NCI-H2081 treated with DMSO at 0.1 percent for 48 hours (cell line): ENCODE measurements around the gene CAMK1D.
"Not testable (repeated sequence)": the region's sequence is repeated elsewhere in the genome, so short reads cannot be mapped to it uniquely, and the experiment has no call there.

Source experiments
- DNase-seq: peaks from one replicate; lab custom pipeline; 2025; lab: John Stamatoyannopoulos, UW

CAMK1D gene

DNA sequence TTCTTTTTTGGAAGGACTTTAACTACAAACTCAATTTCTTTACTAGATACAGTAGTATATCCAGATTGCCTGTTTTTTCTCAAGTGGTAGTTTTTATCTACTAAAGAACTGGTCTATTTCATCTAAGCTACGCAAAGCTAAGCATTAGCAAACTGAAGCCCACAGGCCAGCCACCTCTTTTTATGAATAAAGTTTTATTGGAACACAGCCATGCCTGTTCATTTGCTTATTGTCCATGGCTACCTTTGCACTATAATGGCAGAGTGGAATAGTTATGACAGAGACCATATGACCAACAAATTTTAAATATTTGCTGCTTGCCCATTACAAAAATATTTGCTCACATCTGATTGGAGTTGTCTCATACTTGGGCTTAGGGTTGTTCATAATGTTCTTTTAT, 168.7 kb downstream of the CAMK1D start:
- no peak for DNase-seq

DNA sequence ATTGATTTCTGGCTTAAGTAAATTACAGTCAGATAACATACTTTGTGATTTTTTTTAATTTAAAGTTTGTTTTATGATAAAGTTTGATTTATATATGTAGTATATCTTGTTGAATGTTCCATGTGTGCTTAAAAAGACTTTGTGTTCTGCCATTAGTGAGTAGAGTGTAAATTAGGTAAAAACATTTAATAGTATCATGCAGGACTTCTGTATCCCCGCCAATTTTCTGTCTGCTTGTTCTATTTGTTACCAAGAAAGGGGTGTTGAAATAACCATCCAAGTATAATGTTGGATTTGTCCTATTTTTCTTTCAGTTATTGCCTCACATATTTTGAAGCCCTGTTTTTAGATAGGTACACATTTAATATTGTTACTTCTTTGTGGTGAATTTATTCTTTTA, 172.1 kb downstream of the CAMK1D start:
- no peak for DNase-seq

DNA sequence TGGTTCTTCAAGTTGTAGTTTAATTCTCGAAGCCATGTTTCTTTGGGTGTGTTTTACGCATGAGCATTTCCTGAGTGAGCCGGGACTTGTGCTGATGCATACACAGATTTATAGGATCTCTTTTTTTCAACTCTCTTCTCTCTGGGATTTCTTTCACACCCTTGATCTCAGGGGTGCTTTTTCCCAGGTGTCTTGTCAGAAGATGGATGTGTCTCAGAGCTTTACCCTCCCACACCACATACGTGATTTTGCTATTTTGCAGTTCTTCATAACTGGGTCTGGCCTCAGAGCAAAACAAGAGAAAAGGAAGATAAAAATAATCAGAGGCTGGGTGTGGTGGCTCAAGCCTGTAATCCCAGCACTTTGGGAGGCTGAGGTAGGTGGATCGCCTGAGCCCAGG, 177.0 kb downstream of the CAMK1D start:
- DNase-seq, result no peak

DNA sequence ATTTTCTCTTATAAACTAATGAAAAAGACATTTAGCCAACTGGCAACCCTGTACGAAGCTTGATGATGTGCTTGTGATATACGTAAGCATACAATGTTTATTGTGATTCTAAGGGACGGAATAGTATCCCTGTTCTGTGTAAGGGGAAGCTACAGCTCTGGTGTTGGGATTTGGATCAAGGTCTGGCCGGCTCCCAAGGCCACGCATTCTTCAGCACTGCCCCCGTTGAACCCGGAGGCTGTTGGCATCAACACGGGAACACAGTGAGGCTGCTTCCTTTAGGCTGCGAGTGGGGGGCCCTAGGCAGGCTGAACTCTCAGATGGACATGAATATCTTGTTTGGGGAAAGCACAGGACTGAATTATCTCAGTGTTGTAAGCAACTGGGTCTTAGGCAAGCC, 180.6 kb downstream of the CAMK1D start:
- DNase-seq, result no peak

DNA sequence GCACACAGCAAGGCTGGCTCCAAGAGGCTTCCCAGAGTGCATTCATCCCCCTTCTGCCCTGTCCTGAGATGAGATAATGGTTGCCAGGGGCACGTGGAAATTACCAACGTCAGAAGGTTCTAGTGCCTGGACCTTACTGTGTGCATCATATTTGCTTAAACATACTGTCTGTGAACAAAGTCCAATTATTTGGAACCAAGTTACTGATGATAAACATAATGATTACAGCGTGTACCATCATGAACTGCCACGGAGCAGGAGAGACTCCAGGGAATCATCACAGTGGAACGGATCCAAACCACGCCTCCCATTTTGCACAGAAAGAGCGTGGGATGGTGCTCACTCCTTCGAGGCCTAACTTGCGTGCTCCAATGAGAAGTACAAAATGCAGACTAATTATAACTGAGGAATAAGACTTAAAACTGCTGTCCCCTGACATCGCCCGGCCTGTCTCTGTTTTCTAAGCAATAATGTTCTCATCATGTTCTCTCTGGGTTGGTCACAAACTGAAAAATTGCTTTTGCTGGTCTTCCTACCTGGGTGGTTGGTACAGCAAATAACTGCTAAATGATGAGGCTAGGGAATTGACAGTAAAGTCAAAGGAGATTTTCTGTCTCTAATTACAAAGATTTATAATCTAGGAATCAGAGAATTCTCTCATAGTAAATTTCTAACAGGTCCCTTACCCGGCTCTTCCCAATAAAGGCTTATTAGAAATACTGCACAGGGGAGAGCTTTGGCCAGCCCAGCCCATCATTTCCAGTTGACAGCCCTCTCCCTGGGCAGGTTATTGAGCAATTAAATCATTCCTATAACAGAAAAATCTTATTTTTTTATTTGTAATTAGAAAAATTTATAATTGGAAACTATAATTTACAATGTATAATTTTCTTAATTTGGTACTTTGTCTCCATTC, 182.2 kb downstream of the CAMK1D start:
- DNase-seq, result no peak

DNA sequence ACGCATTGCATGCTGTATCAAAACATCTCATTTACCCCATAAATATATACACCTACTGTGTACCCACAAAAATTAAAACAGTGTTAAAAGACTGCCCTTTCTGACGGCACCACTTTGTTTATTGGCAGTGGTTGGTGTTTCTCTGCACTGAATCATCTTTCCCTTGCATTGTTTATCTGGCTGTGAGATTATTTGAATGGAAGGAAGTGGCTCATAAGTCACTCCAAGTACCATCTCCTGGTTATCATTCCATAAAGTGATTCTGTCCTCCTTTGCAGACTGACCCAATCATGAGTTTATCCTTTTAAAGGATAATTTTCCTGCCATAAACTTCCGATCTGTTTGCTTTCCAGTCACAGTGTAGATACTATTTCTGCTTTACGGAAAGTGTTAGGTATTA, 183.8 kb downstream of the CAMK1D start:
- DNase-seq, result no peak

DNA sequence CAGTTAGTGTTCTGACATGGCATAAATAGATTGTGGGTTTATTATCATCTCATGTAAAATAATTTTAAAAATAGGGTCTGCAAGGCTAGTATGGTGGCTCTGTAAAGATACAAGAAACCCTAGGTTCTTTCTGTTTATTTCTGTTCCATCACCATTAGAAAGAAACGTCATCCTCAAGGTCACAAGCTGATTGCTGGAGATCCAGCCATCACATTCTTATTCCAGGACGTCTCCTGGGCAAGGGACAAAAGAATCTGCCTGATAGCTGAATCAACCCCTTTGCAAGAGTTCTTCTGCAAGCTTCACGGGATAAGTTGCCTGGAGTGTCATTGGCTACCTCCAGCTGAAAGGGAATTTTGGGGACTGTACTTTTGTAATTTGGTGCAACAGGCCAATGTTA, 184.4 kb downstream of the CAMK1D start:
- DNase-seq, result no peak

DNA sequence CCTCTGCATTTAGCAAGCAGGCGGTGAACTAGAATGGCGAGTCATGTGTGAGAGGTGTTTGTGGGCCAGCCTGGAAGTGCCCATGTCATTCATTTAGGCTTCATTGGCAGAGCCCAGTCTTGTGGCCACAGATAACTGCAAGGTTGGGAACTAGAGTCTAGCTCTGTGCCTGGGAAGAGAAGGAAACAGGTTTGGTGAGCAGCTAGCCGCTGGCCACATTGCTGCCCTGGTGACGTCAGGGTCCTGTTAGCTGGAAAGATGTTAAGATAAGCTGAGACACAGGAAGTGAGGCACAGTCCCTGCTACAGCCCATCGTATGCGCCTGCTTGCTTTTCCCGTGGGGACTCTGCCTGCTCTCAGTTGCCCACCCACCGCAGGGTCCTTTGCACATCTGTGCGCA, 185.5 kb downstream of the CAMK1D start:
- no peak for DNase-seq

DNA sequence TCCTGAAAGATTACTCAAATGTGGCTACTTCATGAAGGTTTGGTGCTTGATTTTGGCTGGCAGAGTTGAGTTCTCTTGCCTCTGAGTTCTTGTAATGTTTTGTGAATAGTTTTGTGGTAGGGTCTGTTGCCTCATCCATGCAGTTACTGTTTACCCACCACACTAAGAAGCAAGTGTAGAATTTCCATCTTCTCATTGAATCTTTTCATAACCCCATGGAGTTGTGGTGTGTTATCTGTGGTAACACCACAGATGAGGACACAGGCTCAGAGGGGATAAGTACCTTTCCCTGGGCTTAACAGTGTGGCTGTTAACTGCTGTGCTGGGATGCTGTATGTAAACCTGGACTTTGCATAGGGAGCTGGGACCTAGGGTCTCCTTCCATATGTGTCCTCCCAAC, 186.3 kb downstream of the CAMK1D start:
- no peak for DNase-seq

DNA sequence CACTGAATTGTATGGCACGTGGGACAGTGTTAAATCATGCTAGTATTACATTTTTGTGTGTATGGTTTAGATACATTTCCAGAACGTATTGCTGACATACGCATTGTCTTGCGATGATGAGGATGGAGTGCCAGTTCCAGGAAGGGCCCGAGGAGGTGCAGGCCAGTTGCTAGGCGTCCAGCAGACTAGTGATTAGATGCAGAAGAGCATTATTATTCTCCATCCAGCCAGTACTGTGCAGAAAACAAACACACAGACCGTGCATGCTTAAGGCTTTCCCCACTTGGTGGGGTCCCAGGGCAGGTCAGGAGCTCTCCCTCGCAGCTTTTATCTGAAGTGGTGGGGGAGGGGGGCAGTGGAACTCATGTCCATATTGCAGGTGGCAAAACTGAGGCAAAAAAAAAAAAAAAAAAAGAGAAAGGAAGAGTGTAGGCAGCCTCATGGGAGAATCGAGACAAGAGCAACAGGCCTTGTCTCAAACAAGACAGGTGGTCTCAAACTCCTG, 189.2 kb downstream of the CAMK1D start:
- no peak for DNase-seq

DNA sequence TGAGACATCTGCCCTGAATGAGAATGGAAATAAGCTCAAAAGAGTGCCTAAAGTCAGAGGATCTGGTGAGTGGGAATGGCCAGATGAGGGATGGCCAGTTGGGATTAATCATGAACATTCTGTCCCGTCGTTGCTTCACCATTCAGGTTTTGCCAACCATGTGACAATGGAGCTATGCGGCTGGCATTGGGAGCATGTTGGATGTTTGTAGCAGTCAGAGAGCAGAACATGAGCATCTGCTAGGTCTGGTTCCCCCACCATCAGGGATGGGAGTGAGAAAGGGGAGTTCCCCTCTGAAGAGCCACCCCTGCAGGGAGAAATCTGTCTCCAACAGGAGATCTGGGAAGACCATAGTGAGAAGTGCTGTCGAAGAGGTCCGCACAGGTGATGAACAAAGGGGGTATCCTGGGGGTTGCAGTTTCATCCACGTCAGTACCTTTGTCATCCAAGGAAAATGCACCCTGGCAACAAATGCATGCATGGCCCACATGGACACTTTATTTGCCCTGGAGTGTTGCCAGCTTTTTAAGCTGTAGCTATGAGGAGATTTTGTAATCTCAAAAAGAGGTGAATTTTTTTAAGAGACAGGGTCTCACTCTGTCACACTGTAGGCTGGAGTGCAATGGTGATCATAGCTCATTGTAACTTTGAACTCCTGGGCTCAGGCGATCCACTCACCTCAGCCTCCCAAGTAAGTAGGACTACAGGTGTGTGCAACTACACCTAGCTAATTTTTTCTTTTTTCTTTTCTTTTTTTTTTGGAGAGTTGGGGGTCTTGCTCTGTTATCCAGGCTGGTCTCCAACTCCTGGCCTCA, 190.2 kb downstream of the CAMK1D start:
- DNase-seq, result no peak

DNA sequence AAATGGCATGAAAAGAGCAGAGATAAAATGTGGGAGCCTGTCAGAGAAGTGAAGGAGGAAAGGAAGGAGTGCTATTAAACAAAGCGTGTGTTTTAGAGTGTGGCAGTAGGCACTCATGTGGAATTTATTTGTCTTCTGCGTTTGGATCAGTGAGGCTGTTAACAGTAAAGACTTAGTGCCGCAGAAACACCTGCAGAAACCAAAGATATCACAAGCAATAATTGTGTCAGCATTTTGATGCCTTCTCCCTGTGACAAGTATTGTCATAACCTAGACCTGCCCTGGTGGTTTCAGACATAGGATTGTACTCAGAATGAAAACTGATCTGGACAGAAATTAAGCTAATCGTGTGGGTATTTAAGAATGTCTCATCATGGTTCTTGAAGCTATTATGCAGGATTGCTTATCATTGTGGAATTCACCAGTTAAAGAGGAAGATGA, 191.0 kb downstream of the CAMK1D start:
- DNase-seq, result no peak

DNA sequence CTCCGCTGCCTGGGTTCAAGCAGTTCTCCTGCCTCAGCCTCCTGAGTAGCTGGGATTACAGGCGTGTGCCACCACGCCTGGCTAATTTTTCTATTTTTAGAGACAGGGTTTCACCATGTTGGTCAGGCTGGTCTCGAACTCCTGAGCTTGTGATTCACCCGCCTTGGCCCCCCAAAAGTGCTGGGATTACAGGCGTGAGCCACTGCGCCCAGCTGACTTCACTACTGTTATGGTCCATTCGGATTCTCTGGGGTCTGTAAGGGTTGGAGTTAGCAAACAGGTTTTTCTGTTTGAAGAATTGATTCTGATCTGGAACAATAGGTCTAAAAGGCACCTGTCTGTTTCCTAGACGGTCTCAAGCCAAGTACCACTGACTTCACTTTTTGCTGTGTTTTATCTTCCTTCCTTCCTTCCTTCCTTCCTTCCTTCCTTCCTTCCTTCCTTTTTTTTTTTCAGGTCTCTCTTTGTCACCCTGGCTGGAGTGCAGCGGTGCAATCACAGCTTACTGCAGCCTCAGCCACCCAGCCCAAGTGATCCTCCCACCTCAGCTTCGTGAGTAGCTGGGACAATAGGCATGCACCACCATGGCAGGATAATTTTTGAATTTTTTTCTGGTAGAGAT, 192.2 kb downstream of the CAMK1D start:
- no peak for DNase-seq

DNA sequence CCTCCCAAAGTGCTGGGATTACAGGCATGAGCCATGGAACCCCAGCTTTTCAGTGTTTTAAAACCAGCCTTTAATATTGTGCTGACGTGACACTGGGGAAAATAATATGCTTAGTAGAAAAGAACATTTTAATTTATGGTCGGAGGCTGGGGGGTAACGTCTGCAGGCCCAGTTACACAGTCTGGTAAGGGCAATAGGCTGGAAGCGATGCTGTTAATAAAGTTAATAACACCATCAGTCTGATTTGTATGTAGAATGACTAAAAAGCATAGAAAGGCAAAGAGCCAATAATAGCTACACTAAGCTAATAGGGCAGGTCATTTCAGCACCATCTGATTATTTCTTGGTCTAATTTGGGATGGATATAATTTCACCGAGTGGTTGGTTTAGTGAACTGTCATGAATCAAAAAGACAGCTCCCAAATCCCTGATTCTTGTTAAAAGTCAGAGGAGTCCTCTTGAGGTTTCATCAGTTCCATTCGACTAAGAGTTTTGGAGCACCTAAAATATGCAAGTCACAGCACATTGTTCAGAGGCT, 192.9 kb downstream of the CAMK1D start:
- no peak for DNase-seq

DNA sequence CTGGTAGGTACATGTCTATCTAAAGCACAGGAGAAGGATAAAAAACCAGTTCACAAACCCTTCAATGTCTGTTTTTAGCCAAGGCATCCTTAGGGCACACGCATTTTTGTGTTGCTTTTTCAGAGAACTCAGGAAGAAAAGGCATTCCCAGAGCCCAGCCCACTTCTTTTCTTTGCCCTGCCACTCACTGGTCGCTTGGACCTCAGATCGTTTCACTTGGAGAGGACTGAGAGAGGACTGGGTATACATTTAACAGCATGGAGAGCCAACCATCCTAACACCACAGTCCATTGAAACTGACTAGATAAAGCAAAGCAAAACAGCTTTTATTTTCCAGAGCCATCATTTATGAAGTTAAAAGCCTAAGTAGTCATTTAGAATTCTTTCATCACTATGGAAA, 194.2 kb downstream of the CAMK1D start:
- no peak for DNase-seq

DNA sequence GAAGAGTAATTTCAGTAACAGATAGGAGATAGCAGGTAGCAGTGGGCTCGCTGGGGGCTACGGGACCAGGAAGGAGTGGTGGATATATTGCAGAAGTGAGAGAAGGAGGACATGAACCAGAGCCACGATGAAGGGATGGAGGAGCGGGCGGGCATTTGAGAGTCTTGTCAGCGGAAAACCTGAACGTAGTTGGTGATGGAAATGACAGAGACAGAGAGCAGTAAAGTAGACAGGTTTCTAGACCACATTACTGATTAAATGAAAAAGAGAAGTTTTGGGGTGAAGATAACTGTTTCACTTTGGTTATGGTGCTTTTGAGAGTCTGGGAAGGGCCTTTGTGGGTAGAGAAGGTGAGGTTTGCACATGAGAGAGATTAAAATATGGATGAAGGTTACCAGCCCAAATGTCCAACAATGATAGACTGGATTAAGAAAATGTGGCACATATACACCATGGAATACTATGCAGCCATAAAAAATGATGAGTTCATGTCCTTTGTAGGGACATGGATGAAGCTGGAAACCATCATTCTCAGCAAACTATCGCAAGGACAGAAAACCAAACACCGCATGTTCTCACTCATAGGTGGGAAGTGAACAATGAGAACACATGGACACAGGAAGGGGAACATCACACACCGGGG, 196.9 kb downstream of the CAMK1D start:
- not testable (repeated sequence) for DNase-seq

DNA sequence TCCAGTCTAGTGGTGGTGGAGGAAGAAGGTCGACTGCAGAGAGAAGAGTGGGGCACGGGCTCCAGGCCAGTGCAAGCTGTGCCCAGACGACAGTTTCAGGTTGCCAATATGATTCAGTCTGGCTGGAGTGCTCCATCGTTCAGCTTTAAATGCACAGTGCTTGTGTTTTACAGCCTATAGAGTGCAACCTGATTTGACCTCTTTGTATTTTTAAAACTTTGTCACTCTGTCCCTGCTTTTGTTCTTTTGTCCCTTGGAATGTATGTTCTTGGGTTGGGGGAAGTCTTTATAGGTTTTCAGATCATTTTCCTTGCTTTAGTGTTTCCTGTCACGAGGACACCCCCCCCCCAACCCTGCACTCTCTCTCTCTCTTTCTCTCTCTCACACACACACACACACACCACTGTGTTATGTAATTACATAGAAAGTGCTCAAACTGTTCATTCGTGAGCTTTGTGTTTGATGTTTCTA, 198.0 kb downstream of the CAMK1D start:
- no peak for DNase-seq

DNA sequence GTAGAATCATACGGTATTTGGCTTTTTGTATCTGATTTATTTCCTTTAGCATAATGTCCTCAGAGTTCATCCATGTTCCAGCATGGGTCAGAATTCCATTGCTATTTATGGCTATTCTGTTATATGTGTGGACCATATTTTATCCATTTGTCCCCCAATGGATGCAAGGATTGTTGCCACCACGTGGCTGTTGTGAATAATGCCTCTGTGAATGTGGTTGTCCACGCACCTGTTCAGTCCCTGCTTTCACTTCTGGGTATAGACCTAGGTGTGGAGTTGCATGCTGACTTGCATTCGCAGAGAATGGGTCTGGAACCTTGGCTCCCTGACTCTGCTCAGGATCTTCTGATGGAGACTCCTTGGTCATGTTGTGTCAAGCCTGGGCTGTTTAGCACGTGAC, 199.9 kb downstream of the CAMK1D start:
- no peak for DNase-seq

DNA sequence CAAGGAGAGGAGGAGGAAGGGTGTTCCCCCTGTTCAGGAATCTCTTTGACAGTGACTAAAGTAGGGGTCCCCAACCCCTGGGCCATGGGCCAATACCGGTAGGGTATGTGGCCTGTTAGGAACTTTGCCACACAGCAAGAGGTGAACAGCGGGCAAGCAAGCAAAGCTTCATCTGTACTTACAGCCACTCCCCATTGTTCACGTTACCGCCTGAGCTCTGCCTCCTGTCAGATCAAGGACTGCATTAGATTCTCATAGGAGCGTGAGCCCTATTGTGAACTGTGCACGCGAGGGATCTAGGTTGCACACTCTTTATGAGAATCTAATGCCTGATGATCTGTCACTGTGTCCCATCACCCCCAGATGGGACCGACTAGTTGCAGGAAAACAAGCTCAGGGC, 201.6 kb downstream of the CAMK1D start:
- no peak for DNase-seq

DNA sequence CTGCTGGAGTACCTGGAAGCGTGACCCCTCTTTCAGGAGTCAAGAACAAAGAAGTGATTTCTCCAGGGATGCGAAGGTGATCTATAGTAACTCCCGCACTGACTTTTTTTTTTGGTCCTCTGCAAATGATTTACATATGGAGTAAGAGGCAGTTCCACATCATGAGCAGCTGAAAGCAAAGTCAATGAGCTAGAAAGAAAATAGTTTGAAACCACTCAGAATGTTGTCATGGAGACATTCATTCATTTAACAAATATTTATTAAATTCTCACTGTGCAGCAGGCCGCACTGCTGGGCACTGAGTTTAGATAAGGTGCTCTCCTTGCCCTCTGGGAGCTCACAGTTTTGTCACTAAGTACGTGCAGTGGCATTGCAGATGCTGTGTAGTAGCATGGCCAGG, 206.7 kb downstream of the CAMK1D start:
- no peak for DNase-seq

DNA sequence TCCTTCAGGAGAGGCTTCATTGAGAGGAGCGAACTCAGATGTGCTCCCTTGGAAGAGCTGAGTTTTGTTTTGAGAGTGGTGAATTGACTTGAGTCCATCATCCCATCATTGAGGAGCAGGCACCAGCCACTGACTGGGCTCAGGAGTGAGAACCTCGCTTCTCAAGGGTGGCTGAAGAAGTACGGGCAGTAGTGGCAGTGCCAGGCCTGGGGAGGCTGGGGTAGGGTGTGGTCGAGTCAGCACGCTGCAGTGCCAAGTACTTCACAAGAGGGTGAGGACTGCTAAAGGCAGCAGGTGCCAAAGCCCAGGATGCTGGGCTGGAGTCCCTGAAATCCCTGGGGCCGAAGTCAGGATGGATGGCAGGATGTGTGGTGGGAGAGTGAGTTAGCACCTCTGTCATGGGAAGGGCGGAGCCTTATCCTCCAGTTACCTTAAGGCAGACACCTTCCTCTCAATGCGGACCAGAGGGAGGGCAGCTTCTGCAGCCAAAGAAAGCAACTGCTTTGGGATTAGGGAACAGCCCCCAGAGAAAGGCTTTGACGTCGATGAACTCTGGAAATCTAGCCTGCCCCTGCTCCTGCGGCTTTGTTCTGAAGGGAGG, 210.3 kb downstream of the CAMK1D start:
- DNase-seq, result no peak
